K562 (cell line): Measurements from ENCODE around the gene IDS. TPM values are rescaled to one million over a fixed set of nuclear protein-coding genes. Genes with fewer than 3 reads are reported as not detected.

Experiments used
- CTBP1 ChIP-seq: fragments of 450-650 bp; IDR thresholded peaks from 2 replicates; pipeline ENCODE4 v1.6.1; 2016; ENCODE audit warnings: borderline replicate concordance
- EZH2 ChIP-seq: IDR thresholded peaks from 2 replicates; pipeline ENCODE4 v1.6.1; 2012; ENCODE audit warnings: low read depth, mild to moderate bottlenecking, inconsistent platforms, low read length, borderline replicate concordance
- RAD21 ChIP-seq, 2 experiments: fragments of 250-450 bp in 1 of 2; fragments of 450-650 bp in 1 of 2; sonication (Bioruptor Pico) in 1 of 2; formaldehyde crosslinking in 1 of 2; IDR thresholded peaks in 1 of 2; conservative IDR thresholded peaks in 1 of 2; 2 replicates each; pipeline versions ENCODE4 v1.4.0 to v1.8.0; 2020 to 2022; ENCODE audit warnings: mild to moderate bottlenecking in 2 of 2, moderate library complexity in 1 of 2
- RBBP5 ChIP-seq: fragments of 200-600 bp; sonication (generic); IDR thresholded peaks from 2 replicates; pipeline ENCODE4 v1.6.1; 2012; ENCODE audit warnings: borderline replicate concordance, mild to moderate bottlenecking, low read length, control low read depth, inconsistent platforms; ENCODE audit not compliant: insufficient read depth, poor library complexity, severe bottlenecking
- RBM22 ChIP-seq: fragments of 200-400 bp; formaldehyde crosslinking; IDR thresholded peaks from 2 replicates; pipeline ENCODE4 v1.6.1; 2018; ENCODE audit warnings: low read length, low read depth; ENCODE audit not compliant: poor library complexity, severe bottlenecking
- SIN3A ChIP-seq, 2 experiments: fragments of 150-350 bp in 1 of 2; IDR thresholded peaks; 2 replicates each; pipeline ENCODE4 v1.6.1; 2011 to 2016; ENCODE audit warnings: borderline replicate concordance in 2 of 2, low read depth in 2 of 2, low read length in 2 of 2, mild to moderate bottlenecking in 2 of 2, moderate library complexity in 2 of 2; ENCODE audit not compliant: control insufficient read depth in 1 of 2
- SMC3 ChIP-seq: conservative IDR thresholded peaks from 2 replicates; pipeline ENCODE4 v1.6.1; 2011; ENCODE audit warnings: low read depth, low read length, improper control_type of control experiment; ENCODE audit not compliant: insufficient read depth
- SRF ChIP-seq, 2 experiments: fragments of 250-450, 450-650 bp in 1 of 2; sonication (Bioruptor Pico) in 1 of 2; sonication (generic) in 1 of 2; formaldehyde crosslinking; IDR thresholded peaks; 2 replicates each; pipeline versions ENCODE4 v1.5.0 to v1.5.1; 2020 to 2022; ENCODE audit warnings: mild to moderate bottlenecking in 1 of 2, missing genetic modification reagents in 1 of 2
- TAF7 ChIP-seq: fragments of 450-650 bp; IDR thresholded peaks from 2 replicates; pipeline ENCODE4 v1.6.1; 2016; ENCODE audit warnings: missing genetic modification characterization, missing compliant biosample characterization
- ZFP36 ChIP-seq: fragments of 150-350 bp; IDR thresholded peaks from 2 replicates; pipeline ENCODE4 v1.6.1; 2018; ENCODE audit warnings: low read length, low read depth; ENCODE audit not compliant: partially characterized antibody
- ZNF175 ChIP-seq: fragments of 200-800 bp; sonication (Bioruptor generic); IDR thresholded peaks from 2 replicates; pipeline ENCODE4 v1.6.1; 2016; ENCODE audit warnings: low read depth, mild to moderate bottlenecking, missing genetic modification characterization, missing compliant biosample characterization
- ZNF3 ChIP-seq: fragments of 250-450 bp; sonication (Bioruptor Pico); IDR thresholded peaks from 2 replicates; pipeline ENCODE4 v1.5.0; 2021; ENCODE audit warnings: mild to moderate bottlenecking, moderate library complexity
- ZNF551 ChIP-seq: fragments of 250-450 bp; sonication (Bioruptor Pico); IDR thresholded peaks from 2 replicates; pipeline ENCODE4 v1.5.0; 2021; ENCODE audit warnings: mild to moderate bottlenecking, moderate library complexity
- polyA plus RNA-seq, 8 experiments: library from polyadenylated mRNA; depleted of rRNA in 4 of 8; stranded (reverse) in 5 of 8; unstranded in 3 of 8; fragments of >200 nt; fragmentation: Nextera tagmentation in 2 of 8; fragmentation: Illumina TruSeq in 1 of 8; extraction: Ambion mirVana in 2 of 8; extraction: Trizol in 1 of 8; gene quantifications; 2 replicates each; pipeline versions ENCODE4 v1.2.1 to v1.2.3, GENCODE V29; 2011 to 2014; ENCODE audit warnings: inconsistent platforms in 1 of 8, missing spikeins in 1 of 8
- total RNA-seq, 7 experiments: library from RNA; depleted of rRNA in 6 of 7; stranded (reverse); fragments of >200 nt in 6 of 7; fragmentation: Illumina TruSeq in 2 of 7; extraction: Trizol in 2 of 7; gene quantifications; 2 replicates each; pipeline versions ENCODE4 v1.2.1 to v1.2.3, GENCODE V29; 2011 to 2021; ENCODE audit warnings: low replicate concordance in 1 of 7
- TF ChIP-seq, protein P1 (sequence below): fragments of 450-650 bp; formaldehyde crosslinking; IDR thresholded peaks from 2 replicates; pipeline ENCODE4 v1.4.0; 2020; ENCODE audit warnings: mild to moderate bottlenecking, moderate library complexity
- TF ChIP-seq, protein P2 (sequence below): fragments of 450-650 bp; IDR thresholded peaks from 2 replicates; pipeline ENCODE4 v1.7.1; 2018; ENCODE audit warnings: mild to moderate bottlenecking, low read depth; ENCODE audit not compliant: partially characterized antibody

The IDS gene
- total and polyA plus RNA-seq, 9 of the 15 experiments (the other 6 are each of a cell fraction or from before 2014, with no cell fraction given) = 2.0 to 18.6 (median 8.6) TPM

DNA sequence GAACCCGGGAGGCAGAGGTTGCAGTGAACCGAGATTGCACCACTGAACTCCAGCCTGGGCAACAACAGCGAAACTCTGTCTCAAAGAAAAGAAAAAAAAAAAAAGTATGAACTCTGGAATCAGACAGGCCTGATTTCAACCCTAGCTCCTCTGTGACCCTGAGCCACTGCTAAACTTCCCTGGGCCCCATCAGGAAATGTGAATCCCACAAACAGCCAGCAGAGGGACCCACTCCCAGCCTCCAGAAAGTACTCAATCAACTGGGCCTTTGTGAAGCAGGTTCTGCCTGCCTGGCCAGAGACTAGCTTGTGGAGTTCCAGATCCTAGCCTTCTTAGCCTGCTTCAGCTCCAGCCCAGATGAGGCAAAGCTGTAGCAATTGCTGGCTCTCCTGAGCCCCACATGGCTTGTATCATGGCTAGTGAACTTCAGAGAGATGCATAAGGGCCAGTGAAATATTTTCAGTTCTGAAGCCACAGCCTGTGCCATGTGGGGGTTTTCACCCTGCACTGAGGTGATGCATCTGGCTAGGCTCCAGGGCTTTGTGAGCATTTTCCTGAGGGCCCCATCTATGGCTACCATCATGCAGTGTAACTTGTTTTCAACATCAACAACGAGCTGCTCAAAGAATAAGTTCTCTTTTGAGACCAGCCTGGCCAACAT is 7.2 kb upstream of the IDS start (continued):
- TF ChIP-seq, protein P1, sequence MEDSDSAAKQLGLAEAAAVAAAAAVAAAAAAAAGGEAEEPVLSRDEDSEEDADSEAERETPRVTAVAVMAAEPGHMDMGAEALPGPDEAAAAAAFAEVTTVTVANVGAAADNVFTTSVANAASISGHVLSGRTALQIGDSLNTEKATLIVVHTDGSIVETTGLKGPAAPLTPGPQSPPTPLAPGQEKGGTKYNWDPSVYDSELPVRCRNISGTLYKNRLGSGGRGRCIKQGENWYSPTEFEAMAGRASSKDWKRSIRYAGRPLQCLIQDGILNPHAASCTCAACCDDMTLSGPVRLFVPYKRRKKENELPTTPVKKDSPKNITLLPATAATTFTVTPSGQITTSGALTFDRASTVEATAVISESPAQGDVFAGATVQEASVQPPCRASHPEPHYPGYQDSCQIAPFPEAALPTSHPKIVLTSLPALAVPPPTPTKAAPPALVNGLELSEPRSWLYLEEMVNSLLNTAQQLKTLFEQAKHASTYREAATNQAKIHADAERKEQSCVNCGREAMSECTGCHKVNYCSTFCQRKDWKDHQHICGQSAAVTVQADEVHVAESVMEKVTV = 0 out of 2 replicates have a peak, but pooled peaks have one; percentile 37
- TF ChIP-seq SIN3A (IDR thresholded peaks at IDR 0.05; ENCODE audit: borderline replicate concordance in 2 of 2, control insufficient read depth in 1 of 2, low read depth in 2 of 2, low read length in 2 of 2) = no peak
- TF ChIP-seq ZNF551 = no peak
- no peak for TF ChIP-seq ZNF3 (CRISPR knock-in tag)
- peak in 1 of 2 experiments; percentile 71; a peak in 3 of 4 replicates for TF ChIP-seq RAD21 (CRISPR knock-in tag; conservative IDR thresholded peaks at IDR 0.05 in 1 of 2, IDR thresholded peaks at IDR 0.05 in 1 of 2)
- TF ChIP-seq TAF7 (tag) = no peak
- no peak for TF ChIP-seq CTBP1
- TF ChIP-seq RBBP5 = no peak
- no peak for TF ChIP-seq ZNF175 (CRISPR knock-in tag)
- peak; percentile 66 for TF ChIP-seq SMC3
- TF ChIP-seq EZH2 = no peak
- TF ChIP-seq, protein P2, sequence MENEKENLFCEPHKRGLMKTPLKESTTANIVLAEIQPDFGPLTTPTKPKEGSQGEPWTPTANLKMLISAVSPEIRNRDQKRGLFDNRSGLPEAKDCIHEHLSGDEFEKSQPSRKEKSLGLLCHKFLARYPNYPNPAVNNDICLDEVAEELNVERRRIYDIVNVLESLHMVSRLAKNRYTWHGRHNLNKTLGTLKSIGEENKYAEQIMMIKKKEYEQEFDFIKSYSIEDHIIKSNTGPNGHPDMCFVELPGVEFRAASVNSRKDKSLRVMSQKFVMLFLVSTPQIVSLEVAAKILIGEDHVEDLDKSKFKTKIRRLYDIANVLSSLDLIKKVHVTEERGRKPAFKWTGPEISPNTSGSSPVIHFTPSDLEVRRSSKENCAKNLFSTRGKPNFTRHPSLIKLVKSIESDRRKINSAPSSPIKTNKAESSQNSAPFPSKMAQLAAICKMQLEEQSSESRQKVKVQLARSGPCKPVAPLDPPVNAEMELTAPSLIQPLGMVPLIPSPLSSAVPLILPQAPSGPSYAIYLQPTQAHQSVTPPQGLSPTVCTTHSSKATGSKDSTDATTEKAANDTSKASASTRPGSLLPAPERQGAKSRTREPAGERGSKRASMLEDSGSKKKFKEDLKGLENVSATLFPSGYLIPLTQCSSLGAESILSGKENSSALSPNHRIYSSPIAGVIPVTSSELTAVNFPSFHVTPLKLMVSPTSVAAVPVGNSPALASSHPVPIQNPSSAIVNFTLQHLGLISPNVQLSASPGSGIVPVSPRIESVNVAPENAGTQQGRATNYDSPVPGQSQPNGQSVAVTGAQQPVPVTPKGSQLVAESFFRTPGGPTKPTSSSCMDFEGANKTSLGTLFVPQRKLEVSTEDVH = no peak
- peak; percentile 47 for TF ChIP-seq ZFP36
- no peak for TF ChIP-seq RBM22
- no peak for TF ChIP-seq SRF (CRISPR knock-in tag; IDR thresholded peaks at IDR 0.05)
